ENCODE data around the gene OGFOD3. TPM values are rescaled to one million over a fixed set of nuclear protein-coding genes. Genes with fewer than 3 reads are reported as not detected.
"Not testable (repeated sequence)": the region's sequence is repeated elsewhere in the genome, so short reads cannot be mapped to it uniquely, and the experiment has no call there.

Gene OGFOD3
- 15.9 TPM for total RNA-seq

- FAIRE-seq, result no peak
- peak; percentile 99 for DNase-seq (ENCODE audit: low spot score in 2 of 2)
Measured at GRCh38 chr17:82418001-82418986, at the start of gene OGFOD3, which contains the start of gene HEXD. Gene OGFOD3 (minus strand): TSS chr17:82418586. CDS start chr17:82418485, 101 bp downstream. Gene HEXD (plus strand): TSS chr17:82418347. CDS start chr17:82419800, 1,453 bp downstream.

GRCh38 chr17:82465023-82465603, 46.7 kb upstream of the OGFOD3 start:
- DNase-seq (ENCODE audit: low spot score in 2 of 2) (no peak), FAIRE-seq (no peak)

- no peak for DNase-seq (ENCODE audit: low spot score in 2 of 2)
- FAIRE-seq, result no peak
Measured at GRCh38 chr17:82464567-82464929, 46.2 kb upstream of the OGFOD3 start.

- no peak for DNase-seq (ENCODE audit: low spot score in 2 of 2)
- no peak for FAIRE-seq
Measured at GRCh38 chr17:82463925-82464566, 45.7 kb upstream of the OGFOD3 start.

GRCh38 chr17:82463391-82463790, 45.0 kb upstream of the OGFOD3 start:
- FAIRE-seq (no peak), DNase-seq (ENCODE audit: low spot score in 2 of 2) (no peak)

- FAIRE-seq (no peak), DNase-seq (ENCODE audit: low spot score in 2 of 2) (no peak)
Measured at GRCh38 chr17:82461827-82462524, 43.6 kb upstream of the OGFOD3 start.

- FAIRE-seq; DNase-seq (ENCODE audit: low spot score in 2 of 2): not testable (repeated sequence)
Measured at GRCh38 chr17:82459936-82460335, 41.5 kb upstream of the OGFOD3 start.

- DNase-seq (ENCODE audit: low spot score in 2 of 2) (no peak), FAIRE-seq (no peak)
Measured at GRCh38 chr17:82458885-82459424, 40.6 kb upstream of the OGFOD3 start.

- peak; percentile 99 to 100 for DNase-seq (ENCODE audit: low spot score in 2 of 2)
- FAIRE-seq, result no peak
Measured at GRCh38 chr17:82458179-82458884, 39.9 kb upstream of the OGFOD3 start, which contains the start of gene NARF. Gene NARF (plus strand): TSS chr17:82458741. CDS start chr17:82458804, 63 bp downstream.

- DNase-seq (ENCODE audit: low spot score in 2 of 2) (peak; percentile 86 to 89), FAIRE-seq (no peak)
Measured at GRCh38 chr17:82457929-82458178, 39.5 kb upstream of the OGFOD3 start.

- no peak for FAIRE-seq
Measured at GRCh38 chr17:82457073-82457928, 38.9 kb upstream of the OGFOD3 start.

GRCh38 chr17:82453706-82454105, 35.3 kb upstream of the OGFOD3 start:
- not testable (repeated sequence) for DNase-seq (ENCODE audit: low spot score in 2 of 2); FAIRE-seq

More at GRCh38 chr17:82457073-82457928, 38.9 kb upstream of the OGFOD3 start:
- DNase-seq (ENCODE audit: low spot score in 2 of 2), result no peak

- FAIRE-seq; DNase-seq (ENCODE audit: low spot score in 2 of 2): not testable (repeated sequence)
Measured at GRCh38 chr17:82453151-82453550, 34.8 kb upstream of the OGFOD3 start.

GRCh38 chr17:82452162-82452561, 33.8 kb upstream of the OGFOD3 start:
- DNase-seq (ENCODE audit: low spot score in 2 of 2), result no peak
- no peak for FAIRE-seq

- DNase-seq (ENCODE audit: low spot score in 2 of 2) (peak; percentile 90 to 92), FAIRE-seq (no peak)
Measured at GRCh38 chr17:82450357-82451106, 32.1 kb upstream of the OGFOD3 start, which contains the start of gene CYBC1. Gene CYBC1 (minus strand): TSS chr17:82450752. CDS start chr17:82449254, 1,498 bp downstream.

- DNase-seq (ENCODE audit: low spot score in 2 of 2) (no peak), FAIRE-seq (no peak)
Measured at GRCh38 chr17:82449883-82450356, 31.5 kb upstream of the OGFOD3 start.

GRCh38 chr17:82449131-82449882, 30.9 kb upstream of the OGFOD3 start:
- FAIRE-seq, result no peak
- DNase-seq (ENCODE audit: low spot score in 2 of 2), result no peak
